HG02973 (cell line): ENCODE measurements around the gene GCC2.
A peak's percentile ranks its signal among the peaks of the same experiment; 100 is the strongest.
"Not testable (repeated sequence)": the region's sequence is repeated elsewhere in the genome, so short reads cannot be mapped to it uniquely, and the experiment has no call there.

Experiments used
- ATAC-seq: cut with Tn5 transposase; IDR thresholded peaks from one replicate; pipeline ENCODE4 v1.9.1; 2021; ENCODE audit warnings: moderate library complexity; ENCODE audit not compliant: unreplicated experiment

GCC2 gene

DNA sequence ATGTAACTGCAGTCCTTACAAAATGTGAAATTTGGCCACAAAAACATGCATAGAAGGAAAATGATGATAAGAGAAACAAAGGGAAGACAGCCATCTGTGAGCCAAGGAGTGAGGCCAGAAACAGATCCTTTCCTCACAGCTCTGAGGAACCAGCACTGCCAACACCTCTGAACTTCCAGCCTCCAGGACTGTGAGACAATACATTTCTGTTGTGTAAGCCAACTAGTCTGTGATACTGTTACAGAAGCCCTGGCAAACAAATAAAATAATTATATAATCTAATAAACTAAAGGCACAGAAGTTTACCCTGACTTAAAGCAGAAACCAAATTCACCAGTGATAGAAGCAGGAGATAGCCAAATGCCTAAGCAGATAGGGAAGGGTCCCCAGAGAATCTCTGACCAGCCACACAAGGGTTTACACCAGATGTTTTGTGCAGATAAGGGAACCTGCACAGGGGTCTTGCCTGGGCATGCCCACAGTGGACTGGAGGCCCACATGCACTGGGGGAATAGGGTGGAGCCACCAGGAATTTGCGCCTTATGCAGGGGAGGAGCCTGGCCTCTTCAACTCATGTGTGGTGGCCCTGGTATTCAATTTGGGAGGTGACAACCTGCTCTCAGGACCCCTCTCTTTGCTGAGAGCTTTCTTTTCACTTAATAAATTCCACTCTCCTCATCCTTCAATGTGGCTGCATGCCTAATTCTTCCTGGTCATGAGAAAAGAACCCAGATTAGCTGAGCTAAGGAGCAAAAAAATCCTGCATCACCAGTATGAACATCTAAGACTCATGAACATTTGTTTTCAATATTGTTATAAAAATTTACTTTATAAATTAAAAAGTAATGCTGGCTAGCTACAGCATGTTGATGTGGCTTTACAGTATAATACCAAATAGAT lies 3.8 kb upstream of the GCC2 start:
- no peak for ATAC-seq

DNA sequence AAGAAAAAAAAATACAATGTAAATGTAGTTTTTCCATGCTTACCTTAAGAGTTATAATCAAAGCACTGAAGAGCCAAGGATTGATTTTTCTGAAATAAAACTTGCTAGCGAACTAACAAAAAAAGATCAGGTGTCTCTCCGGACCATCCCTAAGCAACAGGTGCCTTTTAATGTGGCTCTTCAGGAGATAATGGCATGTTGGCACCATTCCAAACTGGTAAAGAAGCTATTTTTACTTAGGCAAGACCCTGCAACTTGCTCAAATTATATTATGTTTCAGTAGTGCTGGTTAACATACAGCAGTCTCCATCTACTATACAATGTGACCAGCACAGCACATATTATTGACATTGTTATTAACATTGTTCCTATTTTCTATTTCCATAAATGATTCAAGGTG lies 2.3 kb upstream of the GCC2 start:
- no peak for ATAC-seq

DNA sequence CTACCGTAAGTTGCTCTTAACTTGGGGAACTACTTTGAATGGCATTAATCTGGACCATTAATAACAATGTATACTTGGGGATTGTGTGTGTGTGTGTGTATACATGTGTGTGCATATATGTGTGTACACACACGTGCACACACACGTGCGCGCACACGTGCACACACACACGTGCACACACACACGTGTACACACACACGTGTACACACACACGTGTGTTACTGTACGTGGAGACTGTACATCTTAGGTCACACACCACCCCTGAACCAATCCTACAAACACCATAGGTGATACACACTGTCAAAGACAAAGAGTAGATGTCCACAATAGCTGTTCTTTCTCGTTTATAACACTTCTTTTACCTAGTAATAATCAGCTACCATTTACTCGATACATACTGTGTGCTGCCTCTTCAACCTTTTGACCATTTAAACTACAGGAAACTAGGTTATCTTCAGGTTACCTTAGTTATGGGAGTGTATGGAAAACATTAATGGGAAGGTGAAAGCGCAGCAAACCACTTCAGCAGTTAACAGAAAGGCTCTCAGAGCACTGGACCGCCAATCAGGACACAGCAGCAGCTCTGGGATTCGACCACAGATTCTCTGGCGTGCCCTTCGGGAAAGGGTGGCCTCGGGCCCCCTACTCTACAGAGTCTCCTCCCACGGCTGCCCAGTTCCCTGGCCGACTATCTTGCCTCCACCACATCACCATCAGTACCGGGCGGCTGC lies 894 bp upstream of the GCC2 start:
- ATAC-seq: no peak

DNA sequence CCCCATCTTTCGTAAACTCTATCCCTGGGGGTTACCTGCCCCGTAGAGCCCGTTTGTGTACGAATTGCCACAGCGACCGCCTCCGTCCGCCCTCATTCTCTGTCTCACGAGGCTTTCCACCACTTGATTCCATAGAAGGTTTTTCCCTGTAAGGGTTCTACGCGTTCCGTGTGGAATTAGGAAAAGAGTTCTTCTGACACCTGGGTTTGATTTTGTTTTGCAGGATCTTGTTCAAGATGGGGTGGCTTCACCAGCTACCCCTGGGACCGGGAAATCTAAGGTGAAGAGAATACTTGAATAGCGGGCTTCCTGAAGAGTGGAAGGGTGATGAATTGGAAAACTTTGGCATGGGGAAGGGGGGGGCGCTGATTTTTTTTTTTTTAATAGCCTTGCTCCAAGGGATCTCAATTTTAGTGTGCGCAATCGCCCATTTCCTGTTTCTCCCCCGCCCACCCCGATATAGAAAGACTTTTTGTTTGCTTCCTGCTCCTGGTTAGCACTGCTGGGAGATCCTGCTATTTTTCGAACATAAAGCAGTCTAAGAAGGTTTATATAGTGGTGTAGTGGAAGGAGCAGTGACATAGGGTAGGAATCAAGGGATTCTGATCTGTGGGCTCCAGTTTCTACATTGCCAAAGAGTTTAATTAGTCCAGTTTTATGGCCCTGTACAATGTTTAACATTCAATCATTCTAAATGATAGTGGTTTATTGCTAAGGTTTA lies 564 bp downstream of the GCC2 start:
- peak; percentile 24 for ATAC-seq

DNA sequence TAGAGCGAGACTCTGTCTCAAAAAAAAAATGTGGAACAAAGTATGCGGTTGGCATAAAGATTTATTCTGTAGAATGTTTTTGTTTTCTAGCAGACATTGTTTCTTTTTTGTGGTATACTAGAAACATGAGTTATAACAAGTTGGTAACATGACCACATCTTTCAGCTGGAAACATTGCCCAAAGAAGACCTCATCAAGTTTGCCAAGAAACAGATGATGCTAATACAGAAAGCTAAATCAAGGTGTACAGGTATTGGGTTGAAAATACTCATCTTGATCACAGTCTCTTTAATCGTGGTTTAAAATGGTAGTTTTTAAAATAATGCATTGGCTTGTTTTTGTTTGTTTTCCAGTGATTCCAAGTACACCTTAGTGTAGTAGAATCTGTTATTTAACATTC lies 1.9 kb downstream of the GCC2 start:
- no peak for ATAC-seq

DNA sequence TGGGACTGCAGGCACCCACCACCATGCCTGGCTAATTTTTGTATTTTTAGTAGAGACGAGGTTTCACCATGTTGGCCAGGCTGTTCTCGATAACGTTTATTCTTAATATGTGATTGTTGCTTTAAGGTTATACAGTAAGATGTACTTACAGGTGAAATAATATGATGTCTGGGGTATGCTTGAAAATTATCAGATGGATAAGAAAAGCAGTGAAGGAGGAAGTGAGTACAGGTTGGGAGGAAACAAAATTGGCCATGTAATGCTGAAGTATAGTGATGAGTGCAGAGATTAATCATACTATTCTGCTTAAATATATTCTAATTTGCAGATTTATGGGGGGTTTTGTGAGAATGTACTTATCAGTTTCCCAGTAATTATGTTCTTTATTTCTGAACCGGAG lies 3.0 kb downstream of the GCC2 start:
- no peak for ATAC-seq

DNA sequence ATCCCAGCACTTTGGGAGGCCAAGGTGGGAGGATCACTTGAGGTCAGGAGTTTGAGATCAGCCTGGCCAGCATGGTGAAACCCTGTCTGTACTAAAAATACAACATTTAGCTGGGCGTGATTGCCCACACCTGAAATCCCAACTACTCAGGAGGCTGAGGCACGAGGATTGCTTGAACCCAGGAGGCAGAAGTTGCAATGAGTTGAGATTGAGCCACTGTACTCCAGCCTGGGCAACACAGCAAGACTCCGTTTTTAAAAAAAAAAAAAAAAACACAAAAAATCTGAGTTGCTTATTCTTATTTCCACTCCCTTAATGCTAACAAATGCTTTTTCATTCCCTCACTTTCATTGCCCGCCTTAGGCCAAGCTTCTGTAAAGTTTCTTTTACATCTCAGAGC lies 4.5 kb downstream of the GCC2 start:
- not testable (repeated sequence) for ATAC-seq

DNA sequence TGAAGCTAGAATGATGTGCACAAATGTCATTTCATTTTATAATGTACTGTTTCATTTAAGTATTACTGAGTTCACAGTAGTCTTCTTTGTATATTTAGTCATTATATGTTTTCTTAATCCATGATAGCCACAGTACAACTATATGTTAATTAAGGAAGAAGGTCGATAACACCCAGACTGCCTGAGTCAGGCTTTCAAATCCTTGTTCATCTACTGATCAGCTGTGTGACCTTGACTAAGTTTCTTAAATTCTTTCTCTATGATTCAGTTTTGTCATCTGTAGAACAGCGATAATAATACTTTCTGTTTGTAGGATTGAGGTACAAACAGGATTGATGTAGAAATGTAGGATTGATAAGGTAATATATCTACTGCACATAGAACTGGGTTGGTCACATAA lies 5.4 kb downstream of the GCC2 start:
- ATAC-seq: no peak

DNA sequence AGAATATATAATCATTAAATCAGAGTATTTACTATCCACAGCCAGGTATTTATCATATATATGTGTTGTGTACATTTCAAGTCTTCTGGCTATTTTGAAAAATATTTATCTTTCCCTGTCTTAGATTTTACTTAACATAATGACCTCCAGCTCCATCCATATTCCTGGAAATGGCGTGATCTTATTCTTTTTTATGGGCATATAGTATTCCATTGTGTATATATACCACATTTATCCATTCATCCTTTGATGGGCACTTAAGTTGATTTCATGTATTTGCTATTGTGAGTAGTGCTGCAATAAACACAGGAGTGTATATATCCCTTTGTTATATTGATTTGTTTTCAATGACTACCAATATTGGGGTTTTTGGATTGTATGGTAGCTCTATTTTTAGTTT lies 6.6 kb downstream of the GCC2 start:
- no peak for ATAC-seq

DNA sequence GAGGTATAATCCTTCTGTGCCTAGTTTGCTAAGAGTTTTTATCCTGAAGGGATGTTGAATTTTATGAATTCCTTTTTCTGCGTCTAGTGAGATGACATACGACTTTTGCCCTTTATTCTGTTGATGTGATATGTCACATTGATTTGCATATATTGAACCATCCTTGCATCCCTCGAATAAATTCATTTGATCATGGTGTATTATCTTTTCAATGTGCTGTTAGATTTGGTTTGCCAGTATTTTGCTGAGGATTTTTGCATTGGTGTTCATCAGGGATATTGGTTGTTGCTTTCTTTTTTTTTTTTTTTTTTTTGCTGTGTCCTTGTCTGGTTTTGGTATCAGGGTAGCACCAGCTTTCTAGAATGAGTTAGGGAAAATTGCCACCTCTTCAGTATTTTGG lies 9.1 kb downstream of the GCC2 start:
- no peak for ATAC-seq

DNA sequence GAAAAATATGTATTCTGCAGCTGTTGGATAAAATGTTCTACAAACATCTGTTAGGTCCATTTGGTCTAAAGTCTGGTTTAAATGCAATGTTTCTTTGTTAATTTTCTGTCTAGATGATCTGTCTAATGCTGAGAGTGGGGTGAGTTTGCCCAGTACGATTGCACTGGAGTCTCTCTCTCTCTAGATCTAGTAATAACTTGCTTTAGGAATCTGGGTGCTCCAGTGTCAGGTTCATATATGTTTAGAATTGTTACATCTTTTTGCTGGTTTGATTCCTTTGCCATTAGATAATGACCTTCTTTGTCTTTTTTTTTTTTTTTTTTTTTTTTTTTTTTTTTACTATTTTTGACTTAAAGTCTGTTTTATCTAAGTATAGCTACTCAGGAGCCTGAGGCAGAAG lies 10.4 kb downstream of the GCC2 start:
- ATAC-seq: no peak

DNA sequence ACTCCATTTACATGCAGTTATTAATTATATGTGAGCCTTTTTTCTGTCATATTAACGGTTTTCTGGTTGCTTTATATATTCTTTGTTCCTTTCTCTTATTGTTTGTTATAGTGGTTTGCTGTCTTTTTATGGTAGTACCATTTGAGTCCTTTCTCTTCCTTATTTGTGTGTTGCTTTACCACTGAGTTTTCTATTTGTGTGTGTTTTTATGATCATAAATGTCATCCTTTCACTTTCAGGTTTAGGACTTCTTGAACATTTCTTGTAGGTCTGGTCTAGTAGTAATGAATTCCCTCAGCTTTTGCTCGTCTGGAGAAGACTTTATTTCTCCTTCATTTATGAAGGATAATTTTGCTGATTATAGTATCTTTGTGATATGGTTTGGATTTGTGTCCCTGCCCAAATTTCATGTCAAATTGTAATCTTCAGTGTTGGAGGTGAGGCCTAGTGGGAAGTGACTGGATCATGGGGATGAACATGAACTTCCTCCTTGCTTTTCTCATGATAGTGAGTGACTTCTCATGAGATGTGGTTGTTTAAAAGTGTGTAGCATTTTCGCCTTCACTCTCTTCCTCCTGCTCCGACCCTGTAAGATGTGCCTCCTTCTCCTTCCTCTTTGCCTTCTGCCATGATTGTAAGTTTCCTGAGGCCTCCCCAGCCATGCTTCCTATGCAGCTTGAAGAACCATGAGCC lies 11.5 kb downstream of the GCC2 start:
- peak; percentile 86 for ATAC-seq

DNA sequence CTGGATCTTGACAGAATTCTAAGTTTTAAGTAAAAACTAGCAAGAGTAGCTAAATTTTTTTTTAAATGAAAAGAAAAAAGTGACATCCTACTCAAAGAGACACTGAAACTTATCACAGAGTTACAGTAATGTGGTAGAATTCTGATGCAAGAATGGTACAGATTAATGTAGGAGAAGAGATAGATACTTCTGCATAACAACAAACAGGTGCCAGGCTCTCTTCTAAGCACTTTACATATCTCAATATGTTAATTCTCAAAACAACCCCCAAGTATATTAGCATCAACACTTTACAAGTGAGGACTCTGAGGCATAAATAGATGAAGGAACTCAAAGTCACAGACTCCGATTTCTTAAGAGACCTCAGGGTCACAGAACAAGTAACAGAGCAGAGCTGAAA lies 28.1 kb downstream of the GCC2 start:
- ATAC-seq: no peak

DNA sequence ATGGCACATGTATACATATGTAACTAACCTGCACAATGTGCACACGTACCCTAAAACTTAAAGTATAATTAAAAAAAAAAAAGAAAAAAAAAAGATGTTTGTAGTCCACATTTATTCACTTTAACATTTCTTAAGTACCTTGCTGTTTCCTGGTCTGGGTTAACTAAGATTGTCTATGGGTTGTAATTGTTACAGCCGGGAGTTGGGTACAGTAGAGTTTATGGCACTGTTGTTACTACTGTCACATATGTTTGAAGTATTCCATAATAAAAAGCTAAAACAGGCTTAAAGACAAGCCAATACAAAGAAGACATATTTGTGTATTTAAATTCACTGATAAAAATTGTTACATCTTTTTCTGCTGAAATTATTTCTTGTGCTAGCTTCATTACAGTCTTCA lies 36.2 kb downstream of the GCC2 start:
- ATAC-seq: no peak

DNA sequence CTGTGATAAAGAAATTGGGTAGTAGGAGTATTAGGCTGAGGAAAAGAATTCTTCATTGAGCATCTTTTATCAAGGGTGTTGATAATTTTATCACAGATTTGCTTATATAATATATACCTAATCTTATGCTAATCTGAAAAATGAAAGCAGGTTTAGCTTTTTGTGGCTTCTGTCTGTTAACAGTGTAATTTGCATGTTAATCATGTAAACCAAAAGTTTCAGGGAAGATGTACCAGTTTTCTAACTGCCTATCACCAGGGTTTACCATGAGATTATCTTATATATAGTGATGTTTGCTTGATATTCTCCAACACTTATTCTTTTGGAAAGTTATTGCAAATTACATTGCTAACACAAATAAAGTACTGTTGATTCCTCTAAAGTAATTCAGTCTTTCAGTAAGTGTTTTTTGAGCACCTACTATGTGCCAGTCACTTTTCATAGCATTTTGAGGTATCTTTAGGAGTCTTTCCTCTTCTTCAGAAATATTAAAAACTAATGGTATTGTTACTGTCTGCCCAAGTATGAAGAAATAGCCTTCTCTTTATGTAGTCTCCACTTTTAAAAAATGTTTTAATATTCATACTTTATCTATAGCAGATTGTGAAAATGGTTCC lies 41.6 kb downstream of the GCC2 start:
- no peak for ATAC-seq

DNA sequence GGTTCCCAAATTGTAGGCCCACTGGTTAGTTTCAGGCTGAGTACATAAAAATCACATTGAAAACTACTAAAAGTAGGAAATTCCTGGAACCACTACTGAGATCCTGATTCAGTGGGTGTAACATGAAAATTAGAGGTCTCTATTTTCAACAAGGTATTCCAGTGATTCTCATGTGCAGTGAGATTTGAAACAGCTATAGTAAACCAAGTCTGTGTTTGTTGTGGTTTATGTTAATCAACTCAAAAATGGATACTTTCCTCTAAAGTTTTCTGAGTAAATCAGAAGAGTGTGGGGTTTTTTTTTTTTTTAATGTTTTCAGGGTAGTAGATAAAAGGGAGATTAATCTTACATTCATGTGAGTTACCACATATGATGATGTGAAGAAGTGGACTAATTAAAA lies 42.8 kb downstream of the GCC2 start:
- ATAC-seq: no peak

DNA sequence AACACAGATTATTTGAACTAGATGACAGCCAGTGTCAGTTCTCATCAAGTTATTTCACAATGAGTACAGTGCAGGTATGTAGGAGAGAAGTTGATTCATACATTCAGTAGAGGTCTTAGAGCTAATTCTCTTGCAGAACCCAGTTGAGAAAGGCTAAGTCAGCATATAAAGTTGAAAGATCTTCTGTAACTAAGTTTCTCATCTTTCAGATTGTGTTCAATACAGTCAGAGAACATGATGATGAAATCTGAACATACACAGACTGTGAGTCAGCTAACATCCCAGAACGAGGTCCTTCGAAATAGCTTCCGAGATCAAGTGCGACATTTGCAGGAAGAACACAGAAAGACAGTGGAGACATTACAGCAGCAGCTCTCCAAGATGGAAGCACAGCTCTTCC lies 43.4 kb downstream of the GCC2 start:
- ATAC-seq: no peak

DNA sequence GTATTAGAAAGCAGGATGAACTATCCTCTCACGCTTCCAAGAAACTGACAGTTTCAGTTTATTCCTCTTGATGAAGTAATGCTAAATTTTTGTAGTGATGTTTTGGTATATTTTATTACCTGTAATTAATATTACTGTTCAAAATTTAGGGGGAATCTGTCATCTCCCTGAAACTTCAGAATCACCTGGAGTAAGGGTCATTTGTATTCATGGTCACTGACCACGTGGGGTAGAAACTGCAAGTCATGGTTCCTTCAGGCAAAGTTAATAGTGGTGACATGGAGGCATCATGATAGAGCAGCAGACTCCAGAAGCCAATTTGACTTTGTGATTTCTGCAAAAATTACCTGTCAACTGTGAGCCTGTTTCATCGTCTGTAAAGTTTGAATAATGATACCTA lies 47.2 kb downstream of the GCC2 start:
- not testable (repeated sequence) for ATAC-seq

DNA sequence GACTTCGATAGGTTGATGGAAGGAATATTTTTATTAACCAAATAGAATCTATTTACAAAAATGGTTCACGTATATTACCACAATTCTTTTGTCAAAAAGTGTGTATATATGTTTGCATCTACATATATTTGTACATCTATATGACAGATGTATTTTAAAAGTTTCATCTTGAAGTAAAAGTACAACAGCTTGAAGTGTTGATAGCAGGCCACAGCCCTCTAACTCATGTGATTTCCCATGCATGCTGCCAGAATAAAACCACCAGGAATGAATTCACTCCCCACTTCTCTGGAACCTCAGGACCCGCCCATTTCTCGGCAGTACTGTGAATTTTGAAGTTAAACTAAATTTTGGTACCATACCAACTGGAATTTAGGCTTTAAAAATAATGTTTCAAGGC lies 58.6 kb downstream of the GCC2 start:
- not testable (repeated sequence) for ATAC-seq

DNA sequence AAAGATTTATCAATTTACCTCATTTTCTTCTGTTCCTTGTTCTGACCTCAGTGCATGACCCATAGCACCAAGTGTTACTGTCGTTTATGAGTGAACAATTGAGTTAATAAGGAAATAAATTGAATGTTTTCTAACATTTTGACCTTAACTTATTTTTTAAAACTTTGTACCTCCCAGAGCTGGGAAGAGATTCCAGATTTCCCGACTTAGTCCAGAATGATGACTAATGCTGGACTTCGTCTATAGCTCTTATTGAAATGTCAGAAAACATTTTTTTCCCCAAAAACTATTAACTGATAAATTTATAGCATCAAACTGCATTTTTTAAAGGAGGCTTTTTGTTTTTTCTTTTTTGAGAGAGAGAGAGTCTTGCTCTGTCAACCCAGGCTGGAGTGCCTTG lies 63.4 kb downstream of the GCC2 start:
- not testable (repeated sequence) for ATAC-seq

DNA sequence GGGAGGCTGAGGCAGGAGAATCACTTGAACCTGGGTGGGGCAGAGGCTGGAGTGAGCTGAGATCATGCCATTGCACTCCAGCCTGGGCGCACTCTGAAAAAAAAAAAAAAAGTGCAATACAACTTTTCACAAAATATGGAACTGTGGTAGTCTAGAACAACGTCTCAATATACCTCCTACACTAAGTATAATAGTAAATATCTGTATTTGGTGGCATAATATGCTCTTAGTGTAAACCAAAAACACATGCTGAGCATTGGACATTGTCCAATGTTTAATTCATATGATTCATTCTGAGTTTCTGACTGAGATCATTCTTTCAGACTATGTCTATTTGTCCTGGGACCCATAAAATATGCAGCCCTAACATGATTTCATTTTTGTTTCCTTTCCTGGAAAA lies 65.5 kb downstream of the GCC2 start:
- not testable (repeated sequence) for ATAC-seq
